Fibroblast of lung (primary cell): ENCODE results near the gene FAM20C. TPM values are rescaled to one million over a fixed set of nuclear protein-coding genes. Genes with fewer than 3 reads are reported as not detected.

Source experiments
- DNase-seq, 2 donors: peaks; one replicate each; pipeline versions ENCODE4 v3.0.0 to v3.0.0-alpha.2; 2010; ENCODE audit warnings: low read depth in 2 of 2
- H2AFZ ChIP-seq: 2 replicates; pipeline ENCODE4 v1.5.1; 2012; ENCODE audit warnings: low read length, control low read depth, inconsistent platforms
- H3K27ac ChIP-seq: 2 replicates; pipeline ENCODE4 v1.5.1; 2011; ENCODE audit warnings: low read length, control low read depth; ENCODE audit not compliant: insufficient read depth
- H3K27me3 ChIP-seq: 2 replicates; pipeline ENCODE4 v1.5.1; 2011; ENCODE audit warnings: mild to moderate bottlenecking, low read length; ENCODE audit not compliant: control insufficient read depth, insufficient read depth
- H3K36me3 ChIP-seq: 2 replicates; pipeline ENCODE4 v1.5.1; 2011; ENCODE audit warnings: low read length; ENCODE audit not compliant: control insufficient read depth, insufficient read depth
- H3K4me1 ChIP-seq: 2 replicates; pipeline ENCODE4 v1.5.1; 2011; ENCODE audit warnings: low read length; ENCODE audit not compliant: control insufficient read depth, insufficient read depth; ENCODE audit errors: extremely low read depth
- H3K4me2 ChIP-seq: 2 replicates; pipeline ENCODE4 v1.5.1; 2011; ENCODE audit warnings: low read length, control low read depth; ENCODE audit not compliant: insufficient read depth; ENCODE audit errors: extremely low read depth
- H3K4me3 ChIP-seq, 4 experiments: fragments of 200-600 bp in 1 of 4; sonication (generic) in 1 of 4; replicated peaks in 1 of 4; 2 replicates each; pipeline ENCODE4 v1.5.1; 2011 to 2016; ENCODE audit warnings: low read length in 4 of 4, low read depth in 3 of 4, mild to moderate bottlenecking in 3 of 4, control low read depth in 2 of 4, inconsistent platforms in 1 of 4, mixed read lengths in 1 of 4; ENCODE audit not compliant: insufficient read depth in 1 of 4; ENCODE audit errors: control extremely low read depth in 1 of 4
- H3K79me2 ChIP-seq: 2 replicates; pipeline ENCODE4 v1.5.1; 2012; ENCODE audit warnings: mild to moderate bottlenecking, low read length, inconsistent platforms; ENCODE audit not compliant: control insufficient read depth, insufficient read depth
- H3K9ac ChIP-seq: 2 replicates; pipeline ENCODE4 v1.5.1; 2011; ENCODE audit warnings: mild to moderate bottlenecking, low read length, control low read depth; ENCODE audit not compliant: insufficient read depth
- H3K9me3 ChIP-seq: 2 replicates; pipeline ENCODE4 v1.5.1; 2012; ENCODE audit warnings: low read depth, low read length; ENCODE audit not compliant: control insufficient read depth, insufficient read depth
- H4K20me1 ChIP-seq: 2 replicates; pipeline ENCODE4 v1.5.1; 2011; ENCODE audit warnings: low read length; ENCODE audit not compliant: control insufficient read depth, insufficient read depth; ENCODE audit errors: extremely low read depth
- CTCF ChIP-seq, 2 donors: IDR thresholded peaks in 1 of 2; conservative IDR thresholded peaks in 1 of 2; 1 replicate in 1 of 2; 2 replicates in 1 of 2; pipeline ENCODE4 v1.5.1; 2011 to 2012; ENCODE audit warnings: low read length in 2 of 2, control low read depth in 1 of 2, inconsistent platforms in 1 of 2, low read depth in 1 of 2, mild to moderate bottlenecking in 1 of 2
- EZH2 ChIP-seq: IDR thresholded peaks from 2 replicates; pipeline ENCODE4 v1.5.1; 2012; ENCODE audit warnings: low read length, control low read depth, mild to moderate bottlenecking; ENCODE audit errors: missing control alignments
- polyA plus RNA-seq, 2 donors: library from polyadenylated mRNA; depleted of rRNA in 1 of 2; stranded (reverse) in 1 of 2; unstranded in 1 of 2; fragments of >200 nt; gene quantifications; 2 replicates each; pipeline ENCODE4 v1.2.1, GENCODE V29; 2011 to 2012; ENCODE audit warnings: missing spikeins in 1 of 2
- total RNA-seq: library from RNA; depleted of rRNA; stranded (reverse); fragments of >200 nt; gene quantifications from 2 replicates; pipeline ENCODE4 v1.2.1, GENCODE V29; 2014

FAM20C gene
- total and polyA plus RNA-seq, 2 donors (not counting 1 experiment from before 2014, with no cell fraction given): 31.8 to 70.7 TPM

- Histone ChIP-seq H3K4me2 (no peak overlapping the region), H3K4me3 (no peak overlapping the region), H3K27ac (no peak overlapping the region), H3K9ac (no peak overlapping the region), H3K9me3 (peaks cover 4% of the 10 kb centered on the region), H3K79me2 (no peaks in the 10 kb centered on the region), H4K20me1 (no peaks in the 10 kb centered on the region), H3K36me3 (peaks cover 37% of the 10 kb centered on the region), H2AFZ (no peak overlapping the region), H3K27me3 (no peaks in the 10 kb centered on the region), H3K4me1 (no peaks in the 10 kb centered on the region)
- TF ChIP-seq CTCF (conservative IDR thresholded peaks at IDR 0.05 in 1 of 2, IDR thresholded peaks at IDR 0.05 in 1 of 2; ENCODE audit: low read depth in 1 of 2, low read length in 2 of 2) (no peak), EZH2 (no peak)
- no peak for DNase-seq
These were observed 67.5 kb downstream of the FAM20C start for GRCh38 chr7:259751-260405.

- Histone ChIP-seq H3K4me2 (no peak overlapping the region), H3K9me3 (peaks cover 4% of the 10 kb centered on the region), H3K9ac (no peak overlapping the region), H2AFZ (no peak overlapping the region), H3K27me3 (no peaks in the 10 kb centered on the region), H4K20me1 (no peaks in the 10 kb centered on the region), H3K36me3 (peaks cover 37% of the 10 kb centered on the region), H3K27ac (no peak overlapping the region), H3K4me3 (no peak overlapping the region), H3K79me2 (no peaks in the 10 kb centered on the region), H3K4me1 (no peaks in the 10 kb centered on the region)
- TF ChIP-seq EZH2 (no peak), CTCF (conservative IDR thresholded peaks at IDR 0.05 in 1 of 2, IDR thresholded peaks at IDR 0.05 in 1 of 2; ENCODE audit: low read depth in 1 of 2, low read length in 2 of 2) (no peak)
- no peak for DNase-seq
These were observed 68.3 kb downstream of the FAM20C start for GRCh38 chr7:260441-261281.

- no peak overlapping the region for H3K4me3 ChIP-seq
These were observed 69.2 kb downstream of the FAM20C start for GRCh38 chr7:261341-262250.

More at GRCh38 chr7:261341-262250, 69.2 kb downstream of the FAM20C start:
- Histone ChIP-seq H3K9ac (no peak overlapping the region), H3K36me3 (peaks cover 29% of the 10 kb centered on the region), H3K79me2 (no peaks in the 10 kb centered on the region), H3K4me1 (no peaks in the 10 kb centered on the region), H3K27me3 (no peaks in the 10 kb centered on the region), H3K9me3 (peaks cover 4% of the 10 kb centered on the region), H3K27ac (no peak overlapping the region), H2AFZ (no peak overlapping the region), H3K4me2 (no peak overlapping the region), H4K20me1 (no peaks in the 10 kb centered on the region)
- DNase-seq: no peak
- no peak for TF ChIP-seq CTCF (conservative IDR thresholded peaks at IDR 0.05 in 1 of 2, IDR thresholded peaks at IDR 0.05 in 1 of 2; ENCODE audit: low read depth in 1 of 2, low read length in 2 of 2)
- TF ChIP-seq EZH2: no peak
